DND-41 (cell line): Measurements from ENCODE around the gene REV3L.

Source experiments
- ATAC-seq: fragments of 200-7000 bp; cut with Tn5 transposase; 3 replicates; pipeline ENCODE4 v1.9.1; 2021; ENCODE audit warnings: low read depth; ENCODE audit not compliant: insufficient read depth
- DNase-seq: peaks from one replicate; pipeline ENCODE4 v3.0.0-alpha.2; 2020
- H2AFZ ChIP-seq: 2 replicates; pipeline ENCODE4 v1.6.0; 2012; ENCODE audit warnings: low read depth, low read length
- H3K27ac ChIP-seq: 2 replicates; pipeline ENCODE4 v1.5.1; 2012; ENCODE audit warnings: low read length, inconsistent platforms
- H3K27me3 ChIP-seq: fragments of 200-600 bp; sonication (generic); 2 replicates; pipeline ENCODE4 v1.6.0; 2012; ENCODE audit warnings: low read length, mild to moderate bottlenecking, inconsistent platforms; ENCODE audit not compliant: insufficient read depth, poor library complexity
- H3K36me3 ChIP-seq: 2 replicates; pipeline ENCODE4 v1.5.1; 2012; ENCODE audit warnings: low read length, inconsistent platforms; ENCODE audit not compliant: insufficient read depth
- H3K4me1 ChIP-seq: 2 replicates; pipeline ENCODE4 v1.5.1; 2012; ENCODE audit warnings: mild to moderate bottlenecking, low read length; ENCODE audit not compliant: insufficient read depth
- H3K4me2 ChIP-seq: 2 replicates; pipeline ENCODE4 v1.6.0; 2012; ENCODE audit warnings: mild to moderate bottlenecking, moderate library complexity, low read length, inconsistent platforms; ENCODE audit not compliant: insufficient read depth
- H3K4me3 ChIP-seq, 2 experiments: fragments of 200-600 bp in 1 of 2; shearing (Covaris generic) in 1 of 2; 2 replicates each; pipeline ENCODE4 v1.5.1; 2012 to 2016; ENCODE audit warnings: inconsistent platforms in 2 of 2, low read length in 2 of 2, mild to moderate bottlenecking in 2 of 2, low read depth in 1 of 2, moderate library complexity in 1 of 2
- H3K79me2 ChIP-seq: 2 replicates; pipeline ENCODE4 v1.6.0; 2012; ENCODE audit warnings: low read length, inconsistent platforms; ENCODE audit not compliant: insufficient read depth
- H3K9ac ChIP-seq: 2 replicates; pipeline ENCODE4 v1.6.0; 2012; ENCODE audit warnings: low read depth, mild to moderate bottlenecking, inconsistent platforms, low read length, moderate library complexity
- H3K9me3 ChIP-seq: 2 replicates; pipeline ENCODE4 v1.5.1; 2012; ENCODE audit warnings: low read length, moderate library complexity, mild to moderate bottlenecking, inconsistent platforms; ENCODE audit not compliant: insufficient read depth, severe bottlenecking
- H4K20me1 ChIP-seq: 2 replicates; pipeline ENCODE4 v1.6.0; 2012; ENCODE audit warnings: low read length; ENCODE audit not compliant: insufficient read depth
- CTCF ChIP-seq: IDR thresholded peaks from 2 replicates; pipeline ENCODE4 v1.5.1; 2012; ENCODE audit warnings: borderline replicate concordance, low read length, moderate library complexity, mild to moderate bottlenecking; ENCODE audit not compliant: poor library complexity, severe bottlenecking; ENCODE audit errors: extremely low read depth
- EZH2 ChIP-seq: IDR thresholded peaks from 3 replicates; pipeline ENCODE4 v1.6.1; 2012; ENCODE audit warnings: borderline replicate concordance, low read depth, mild to moderate bottlenecking, moderate library complexity, low read length, inconsistent platforms; ENCODE audit not compliant: severe bottlenecking

Gene REV3L

GRCh38 chr6:111282515-111282914 is 200.5 kb downstream of the REV3L start:
- no peaks in the 10 kb centered on the region for H4K20me1 ChIP-seq
- no peaks in the 10 kb centered on the region for H3K79me2 ChIP-seq
- H3K27ac ChIP-seq: no peak overlapping the region
- no peak overlapping the region for H3K4me3 ChIP-seq
- DNase-seq (no peak), ATAC-seq (no peak)
- H3K36me3 ChIP-seq: peaks cover 31% of the 10 kb centered on the region
- no peaks in the 10 kb centered on the region for H3K4me1 ChIP-seq
- H3K4me2 ChIP-seq: no peak overlapping the region
- H2AFZ ChIP-seq: no peak overlapping the region
- H3K9ac ChIP-seq: no peak overlapping the region
- H3K9me3 ChIP-seq: no peaks in the 10 kb centered on the region
- TF ChIP-seq EZH2: no peak
- no peak for TF ChIP-seq CTCF
- H3K27me3 ChIP-seq: no peaks in the 10 kb centered on the region

GRCh38 chr6:111280445-111280955 is 202.5 kb downstream of the REV3L start:
- Histone ChIP-seq H3K36me3 (peaks cover 50% of the 10 kb centered on the region), H4K20me1 (no peaks in the 10 kb centered on the region), H3K27me3 (no peaks in the 10 kb centered on the region), H3K4me1 (no peaks in the 10 kb centered on the region), H3K9ac (no peak overlapping the region), H3K79me2 (no peaks in the 10 kb centered on the region), H3K4me3 (no peak overlapping the region), H3K4me2 (no peak overlapping the region), H3K9me3 (peaks cover 2% of the 10 kb centered on the region), H3K27ac (no peak overlapping the region), H2AFZ (no peak overlapping the region)
- TF ChIP-seq CTCF (no peak), EZH2 (no peak)
- DNase-seq (no peak), ATAC-seq (no peak)

- no peaks in the 10 kb centered on the region for H4K20me1 ChIP-seq
- no peak overlapping the region for H3K4me2 ChIP-seq
- TF ChIP-seq EZH2 (no peak), CTCF (no peak)
- H3K27me3 ChIP-seq: no peaks in the 10 kb centered on the region
- H3K9ac ChIP-seq: no peak overlapping the region
- 0 out of 2 replicates have a peak, but pooled peaks cover 5% of the 10 kb centered on the region for H3K79me2 ChIP-seq
- H3K27ac ChIP-seq: no peak overlapping the region
- no peak for ATAC-seq
- H2AFZ ChIP-seq: no peak overlapping the region
- peaks cover 66% of the 10 kb centered on the region for H3K36me3 ChIP-seq
- no peak overlapping the region for H3K4me3 ChIP-seq
- no peak for DNase-seq
- no peaks in the 10 kb centered on the region for H3K4me1 ChIP-seq
- H3K9me3 ChIP-seq: peaks cover 15% of the 10 kb centered on the region
Observed at GRCh38 chr6:111278731-111279130, 204.3 kb downstream of the REV3L start.

- no peaks in the 10 kb centered on the region for H4K20me1 ChIP-seq
- no peak overlapping the region for H3K9ac ChIP-seq
- no peak overlapping the region for H3K27ac ChIP-seq
- ATAC-seq (no peak), DNase-seq (no peak)
- no peak overlapping the region for H2AFZ ChIP-seq
- H3K4me2 ChIP-seq: no peak overlapping the region
- no peaks in the 10 kb centered on the region for H3K27me3 ChIP-seq
- H3K79me2 ChIP-seq: 0 out of 2 replicates have a peak, but pooled peaks cover 5% of the 10 kb centered on the region
- no peak overlapping the region for H3K4me3 ChIP-seq
- H3K36me3 ChIP-seq: peaks cover 72% of the 10 kb centered on the region
- no peak for TF ChIP-seq CTCF
- H3K9me3 ChIP-seq: peaks cover 18% of the 10 kb centered on the region
- H3K4me1 ChIP-seq: no peaks in the 10 kb centered on the region
Observed at GRCh38 chr6:111277819-111278218, 205.2 kb downstream of the REV3L start.
